Cardiac fibroblast (primary cell): ENCODE data around the gene LSM12.
"Not testable (repeated sequence)": the region's sequence is repeated elsewhere in the genome, so short reads cannot be mapped to it uniquely, and the experiment has no call there.

Experiments used
- DNase-seq, 2 donors: peaks; one replicate each; pipeline versions ENCODE4 v3.0.0 to v3.0.0-alpha.2; 2010; ENCODE audit warnings: low read depth in 2 of 2
- H3K4me3 ChIP-seq, 2 donors: replicated peaks in 1 of 2; 1 replicate in 1 of 2; 2 replicates in 1 of 2; pipeline ENCODE4 v1.5.1; 2011; ENCODE audit warnings: low read depth in 2 of 2, low read length in 2 of 2, mild to moderate bottlenecking in 2 of 2, moderate library complexity in 1 of 2
- CTCF ChIP-seq: IDR thresholded peaks from one replicate; pipeline ENCODE4 v1.5.1; 2011; ENCODE audit warnings: low read depth, mild to moderate bottlenecking, low read length, inconsistent platforms

The LSM12 gene

GRCh38 chr17:44105941-44106340 lies 39.5 kb upstream of the LSM12 start:
- no peak for TF ChIP-seq CTCF
- no peak for DNase-seq
- no peak overlapping the region for H3K4me3 ChIP-seq

DNA sequence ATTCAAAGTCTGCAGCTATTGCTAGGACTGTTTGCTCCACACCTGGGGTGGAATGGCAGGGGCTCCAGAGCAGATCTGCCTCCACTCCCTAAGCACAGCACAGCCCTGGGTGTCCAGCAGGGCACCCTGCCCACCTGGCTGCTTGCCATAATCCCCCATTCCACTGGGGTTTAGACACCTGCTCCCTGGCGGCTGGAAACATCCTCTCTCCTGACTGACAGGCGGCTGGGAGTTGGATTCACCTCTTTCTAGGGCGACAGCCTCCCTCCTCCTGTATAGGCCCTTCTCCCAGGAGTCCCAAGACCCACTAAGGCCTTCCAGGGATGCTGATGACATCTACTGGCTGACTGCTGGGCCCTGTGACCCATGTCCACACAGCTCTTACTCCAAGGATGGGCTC lies 39.0 kb upstream of the LSM12 start:
- no peak overlapping the region for H3K4me3 ChIP-seq
- TF ChIP-seq CTCF, result no peak
- DNase-seq, result no peak

GRCh38 chr17:44102849-44103622 lies 36.6 kb upstream of the LSM12 start:
- H3K4me3 ChIP-seq, result no peak overlapping the region
- TF ChIP-seq CTCF, result no peak
- DNase-seq, result no peak

GRCh38 chr17:44101858-44102257 lies 35.4 kb upstream of the LSM12 start:
- not testable (repeated sequence) for DNase-seq, H3K4me3 ChIP-seq

DNA sequence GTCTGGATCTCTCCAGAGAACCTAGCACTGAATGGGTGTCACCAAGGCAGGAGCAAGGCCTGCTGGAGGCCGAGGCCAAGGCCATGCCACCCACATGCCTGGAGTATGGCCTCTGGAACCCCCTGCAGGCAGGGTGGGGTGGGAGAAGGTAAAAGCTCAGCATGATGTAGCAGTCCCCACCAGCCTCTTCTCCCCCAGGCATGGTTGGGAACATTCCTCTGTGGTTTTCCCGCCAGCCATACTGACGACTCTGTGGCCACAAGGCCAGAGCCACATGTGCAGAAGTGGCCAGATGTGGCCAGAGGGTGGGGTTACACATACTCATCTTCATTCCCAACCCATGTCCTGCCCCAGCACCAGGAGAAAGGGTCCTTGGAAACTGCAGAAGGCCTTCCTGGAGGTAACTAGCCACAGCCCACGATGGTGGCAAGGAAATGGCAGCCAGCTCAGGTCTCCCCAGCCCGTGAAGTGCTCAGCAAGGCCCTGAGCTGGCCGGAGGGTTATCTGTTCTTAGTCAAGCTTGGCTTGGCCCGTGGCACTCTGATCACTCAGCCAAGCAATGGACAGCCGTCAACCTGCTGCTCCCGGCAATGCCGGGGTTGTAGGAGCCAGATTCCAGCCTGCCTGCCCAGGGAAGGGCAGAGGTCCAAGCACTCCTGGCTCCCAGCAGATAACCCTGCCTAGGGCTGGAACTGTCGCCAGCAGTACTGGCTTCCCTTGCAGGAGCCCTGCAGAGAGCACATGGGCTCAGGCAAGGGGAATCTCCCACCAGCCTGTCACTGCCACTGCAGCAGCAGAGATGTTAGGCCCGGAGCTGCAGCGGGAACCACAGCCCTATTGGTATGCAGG lies 30.9 kb upstream of the LSM12 start:
- no peak overlapping the region for H3K4me3 ChIP-seq
- TF ChIP-seq CTCF, result no peak
- peak; percentile 45 to 48 for DNase-seq

DNA sequence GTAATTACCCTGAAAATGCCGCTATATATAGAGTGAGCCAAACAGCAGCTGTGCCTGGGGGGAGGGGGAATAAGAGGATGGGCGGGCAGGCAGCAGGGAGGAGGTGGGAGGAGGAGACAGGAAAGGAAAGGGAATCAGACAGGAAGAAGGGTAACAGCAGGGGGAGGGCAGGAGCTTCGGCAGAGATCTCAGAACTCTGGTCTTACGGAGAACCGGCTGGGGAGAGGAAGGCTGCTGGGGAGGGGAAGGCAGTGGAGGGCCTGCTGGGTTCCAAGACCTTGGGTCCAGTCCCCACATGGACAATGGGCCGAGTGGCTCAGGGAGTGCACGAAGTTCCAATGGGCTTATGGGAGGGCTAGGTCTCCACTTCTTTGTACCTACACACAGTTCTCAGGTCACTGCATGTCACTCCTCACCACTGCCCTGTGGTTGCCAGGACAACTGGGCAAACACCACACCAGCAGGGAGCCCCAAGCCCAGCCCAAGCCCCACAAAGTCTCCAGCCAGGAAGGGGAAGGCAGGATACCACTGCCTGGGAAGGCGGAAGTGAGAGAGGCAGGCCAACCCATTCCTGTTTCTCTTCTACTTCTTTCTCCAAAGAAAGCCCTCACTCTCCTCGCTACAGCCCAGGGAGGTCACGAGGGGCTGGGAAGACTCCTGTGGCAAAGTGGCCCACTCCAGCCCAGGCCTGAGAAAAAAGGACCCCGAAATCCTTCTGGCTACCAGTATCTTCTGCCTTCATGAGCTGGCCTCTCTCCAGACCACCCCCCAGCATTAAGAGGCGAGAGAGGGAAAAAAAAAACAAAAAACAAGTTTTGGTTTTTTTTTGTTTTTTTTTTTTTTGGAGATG lies 29.4 kb upstream of the LSM12 start:
- H3K4me3 ChIP-seq, result peak overlapping the region; percentile 28 to 43
- TF ChIP-seq CTCF, result peak; percentile 27
- DNase-seq, result peak; percentile 92 to 96

- no peak overlapping the region for H3K4me3 ChIP-seq
- no peak for DNase-seq
- no peak for TF ChIP-seq CTCF
These were observed 28.8 kb upstream of the LSM12 start for GRCh38 chr17:44095388-44095646.
